GM12892 (cell line): ENCODE data around the gene MYO3A.

Source experiments
- POLR2A ChIP-seq: IDR thresholded peaks from 2 replicates; pipeline ENCODE4 v1.6.1; 2011; ENCODE audit warnings: low read depth, low read length, control low read depth
- POLR2AphosphoS5 ChIP-seq: IDR thresholded peaks from 2 replicates; pipeline ENCODE4 v1.6.1; 2011; ENCODE audit warnings: low read depth, low read length, control low read depth

GRCh38 chr10:26173837-26174236 lies 239.8 kb downstream of the MYO3A start:
- TF ChIP-seq POLR2A: no peak
- no peak for TF ChIP-seq POLR2AphosphoS5
